K562 (cell line): ENCODE measurements around the gene ITK. TPM values are rescaled to one million over a fixed set of nuclear protein-coding genes. Genes with fewer than 3 reads are reported as not detected.

ENCODE experiments used
- ATF7 ChIP-seq: fragments of 450-650 bp; IDR thresholded peaks from 2 replicates; pipeline ENCODE4 v1.7.1; 2014; ENCODE audit warnings: mild to moderate bottlenecking, moderate library complexity
- BRD9 ChIP-seq: fragments of 450-650 bp; IDR thresholded peaks from 2 replicates; pipeline ENCODE4 v1.6.1; 2018; ENCODE audit warnings: low read depth; ENCODE audit not compliant: partially characterized antibody
- DPF2 ChIP-seq: fragments of 450-650 bp; IDR thresholded peaks from 2 replicates; pipeline ENCODE4 v1.6.1; 2016
- FOXK2 ChIP-seq, 2 experiments: fragments of 450-650 bp; IDR thresholded peaks in 1 of 2; conservative IDR thresholded peaks in 1 of 2; 2 replicates each; pipeline ENCODE4 v1.6.1; 2016; ENCODE audit warnings: low read depth in 2 of 2, mild to moderate bottlenecking in 1 of 2
- HDAC1 ChIP-seq, 2 experiments: fragments of 450-650 bp; IDR thresholded peaks; 2 replicates each; pipeline ENCODE4 v1.6.1; 2016 to 2017; ENCODE audit warnings: inconsistent platforms in 1 of 2, mild to moderate bottlenecking in 1 of 2, moderate library complexity in 1 of 2
- KLF10 ChIP-seq: fragments of 250-450 bp; sonication (Bioruptor Pico); IDR thresholded peaks from 2 replicates; pipeline ENCODE4 v1.6.1; 2021; ENCODE audit warnings: matching md5 sums
- KLF13 ChIP-seq: fragments of 450-650 bp; IDR thresholded peaks from 2 replicates; pipeline ENCODE4 v1.6.1; 2016; ENCODE audit warnings: missing genetic modification characterization, low read depth, mild to moderate bottlenecking, missing compliant biosample characterization, moderate library complexity, borderline replicate concordance
- NFYB ChIP-seq: IDR thresholded peaks from 2 replicates; pipeline ENCODE4 v1.6.1; 2011; ENCODE audit warnings: mild to moderate bottlenecking, moderate library complexity; ENCODE audit not compliant: insufficient read length; ENCODE audit errors: extremely low read depth
- NR2C2 ChIP-seq, 2 experiments: fragments of 200-800 bp in 1 of 2; sonication (Bioruptor generic) in 1 of 2; sonication (generic) in 1 of 2; formaldehyde crosslinking in 1 of 2; IDR thresholded peaks; 2 replicates each; pipeline versions ENCODE4 v1.6.1 to v1.8.0; 2016 to 2022; ENCODE audit warnings: mild to moderate bottlenecking in 1 of 2, missing compliant biosample characterization in 1 of 2, missing genetic modification characterization in 1 of 2, missing genetic modification reagents in 1 of 2
- PHF8 ChIP-seq: fragments of 200-600 bp; sonication (generic); IDR thresholded peaks from 2 replicates; pipeline ENCODE4 v1.6.1; 2012; ENCODE audit warnings: mixed run types, mild to moderate bottlenecking, inconsistent platforms, low read length, moderate library complexity, borderline replicate concordance
- PML ChIP-seq: IDR thresholded peaks from 2 replicates; pipeline ENCODE4 v1.6.1; 2012; ENCODE audit warnings: low read length, inconsistent platforms
- polyA plus RNA-seq, 8 experiments: library from polyadenylated mRNA; depleted of rRNA in 4 of 8; stranded (reverse) in 5 of 8; unstranded in 3 of 8; fragments of >200 nt; fragmentation: Nextera tagmentation in 2 of 8; fragmentation: Illumina TruSeq in 1 of 8; extraction: Ambion mirVana in 2 of 8; extraction: Trizol in 1 of 8; gene quantifications; 2 replicates each; pipeline versions ENCODE4 v1.2.1 to v1.2.3, GENCODE V29; 2011 to 2014; ENCODE audit warnings: inconsistent platforms in 1 of 8, missing spikeins in 1 of 8
- total RNA-seq, 7 experiments: library from RNA; depleted of rRNA in 6 of 7; stranded (reverse); fragments of >200 nt in 6 of 7; fragmentation: Illumina TruSeq in 2 of 7; extraction: Trizol in 2 of 7; gene quantifications; 2 replicates each; pipeline versions ENCODE4 v1.2.1 to v1.2.3, GENCODE V29; 2011 to 2021; ENCODE audit warnings: low replicate concordance in 1 of 7
- TF ChIP-seq, protein P1 (sequence below): IDR thresholded peaks from 2 replicates; pipeline ENCODE4 v1.6.1; 2011; ENCODE audit not compliant: insufficient read length; ENCODE audit errors: extremely low read depth
- TF ChIP-seq, protein P2 (sequence below): fragments of 450-650 bp; IDR thresholded peaks from 2 replicates; pipeline ENCODE4 v1.6.1; 2016; ENCODE audit warnings: mild to moderate bottlenecking
- TF ChIP-seq, protein P3 (sequence below), 2 experiments: fragments of 250-450 bp in 1 of 2; fragments of 450-650 bp in 1 of 2; sonication (Bioruptor Pico) in 1 of 2; IDR thresholded peaks; 2 replicates each; pipeline versions ENCODE4 v1.6.1 to v1.8.0; 2016 to 2021; ENCODE audit warnings: mild to moderate bottlenecking in 2 of 2, moderate library complexity in 2 of 2, missing compliant biosample characterization in 1 of 2, missing genetic modification characterization in 1 of 2
- TF ChIP-seq, protein P4 (sequence below): fragments of 250-450 bp; sonication (Bioruptor Pico); IDR thresholded peaks from 2 replicates; pipeline ENCODE4 v1.5.0; 2022; ENCODE audit warnings: mild to moderate bottlenecking
- TF ChIP-seq, protein P5 (sequence below): fragments of 200-800 bp; sonication (Bioruptor generic); IDR thresholded peaks from 2 replicates; pipeline ENCODE4 v1.6.1; 2017; ENCODE audit warnings: missing genetic modification characterization, missing compliant biosample characterization

ITK gene
- total and polyA plus RNA-seq, 9 of the 15 experiments (the other 6 are each of a cell fraction or from before 2014, with no cell fraction given), result 0.04 to 0.75 TPM; not detected in 7

DNA sequence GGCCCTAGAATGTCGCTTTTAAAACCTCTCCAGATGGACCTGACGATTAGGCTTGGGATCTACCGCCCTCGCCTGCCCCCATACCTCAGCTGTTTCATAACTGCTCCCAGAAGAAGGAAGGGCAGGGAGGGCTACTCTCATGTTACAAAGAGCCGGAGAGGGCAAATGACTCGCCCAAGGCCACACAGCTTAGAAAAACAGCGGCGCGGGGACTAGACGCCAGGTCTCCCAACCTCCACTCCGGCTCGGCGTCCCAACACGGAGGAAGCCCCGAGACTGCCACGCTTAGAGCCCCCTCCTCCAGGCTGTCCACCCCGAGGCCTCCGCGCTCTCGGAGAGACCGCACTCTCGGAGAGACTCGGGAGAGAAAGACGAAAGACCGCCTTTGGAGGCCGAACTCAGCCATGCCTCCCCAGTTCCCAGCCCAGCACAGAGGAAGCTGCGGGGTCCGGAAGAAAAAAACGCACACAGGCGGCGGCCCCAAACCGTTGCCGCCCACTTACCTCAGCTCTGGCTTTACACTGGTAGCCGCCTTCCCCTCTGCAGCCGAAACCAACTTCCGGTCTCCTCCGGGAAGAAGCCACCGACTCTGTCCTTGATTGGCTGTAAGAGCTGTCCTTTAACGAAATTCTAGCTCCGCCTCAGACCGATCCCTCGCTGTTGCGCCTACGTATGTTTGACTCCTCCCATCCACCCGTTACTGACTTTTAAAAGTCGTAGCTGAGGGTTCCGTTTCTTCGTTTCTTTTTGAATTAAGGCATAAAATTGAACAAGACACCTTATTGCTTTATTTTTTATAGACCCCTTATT lies 38.1 kb upstream of the ITK start, which contains the start of gene MED7 (continued):
- TF ChIP-seq ATF7, result peak; percentile 76; the same call in 1 of the 2 replicates
- peak; percentile 90 for TF ChIP-seq PHF8
- TF ChIP-seq, protein P1, sequence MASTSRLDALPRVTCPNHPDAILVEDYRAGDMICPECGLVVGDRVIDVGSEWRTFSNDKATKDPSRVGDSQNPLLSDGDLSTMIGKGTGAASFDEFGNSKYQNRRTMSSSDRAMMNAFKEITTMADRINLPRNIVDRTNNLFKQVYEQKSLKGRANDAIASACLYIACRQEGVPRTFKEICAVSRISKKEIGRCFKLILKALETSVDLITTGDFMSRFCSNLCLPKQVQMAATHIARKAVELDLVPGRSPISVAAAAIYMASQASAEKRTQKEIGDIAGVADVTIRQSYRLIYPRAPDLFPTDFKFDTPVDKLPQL, result peak; percentile 31
- TF ChIP-seq, protein P2, sequence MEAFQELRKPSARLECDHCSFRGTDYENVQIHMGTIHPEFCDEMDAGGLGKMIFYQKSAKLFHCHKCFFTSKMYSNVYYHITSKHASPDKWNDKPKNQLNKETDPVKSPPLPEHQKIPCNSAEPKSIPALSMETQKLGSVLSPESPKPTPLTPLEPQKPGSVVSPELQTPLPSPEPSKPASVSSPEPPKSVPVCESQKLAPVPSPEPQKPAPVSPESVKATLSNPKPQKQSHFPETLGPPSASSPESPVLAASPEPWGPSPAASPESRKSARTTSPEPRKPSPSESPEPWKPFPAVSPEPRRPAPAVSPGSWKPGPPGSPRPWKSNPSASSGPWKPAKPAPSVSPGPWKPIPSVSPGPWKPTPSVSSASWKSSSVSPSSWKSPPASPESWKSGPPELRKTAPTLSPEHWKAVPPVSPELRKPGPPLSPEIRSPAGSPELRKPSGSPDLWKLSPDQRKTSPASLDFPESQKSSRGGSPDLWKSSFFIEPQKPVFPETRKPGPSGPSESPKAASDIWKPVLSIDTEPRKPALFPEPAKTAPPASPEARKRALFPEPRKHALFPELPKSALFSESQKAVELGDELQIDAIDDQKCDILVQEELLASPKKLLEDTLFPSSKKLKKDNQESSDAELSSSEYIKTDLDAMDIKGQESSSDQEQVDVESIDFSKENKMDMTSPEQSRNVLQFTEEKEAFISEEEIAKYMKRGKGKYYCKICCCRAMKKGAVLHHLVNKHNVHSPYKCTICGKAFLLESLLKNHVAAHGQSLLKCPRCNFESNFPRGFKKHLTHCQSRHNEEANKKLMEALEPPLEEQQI, result 0 out of 2 replicates have a peak, but pooled peaks have one; percentile 69
- no peak for TF ChIP-seq KLF10 (CRISPR knock-in tag)
- TF ChIP-seq NFYB, result peak; percentile 83
- TF ChIP-seq, protein P3, sequence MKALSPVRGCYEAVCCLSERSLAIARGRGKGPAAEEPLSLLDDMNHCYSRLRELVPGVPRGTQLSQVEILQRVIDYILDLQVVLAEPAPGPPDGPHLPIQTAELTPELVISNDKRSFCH (CRISPR knock-in tag; IDR thresholded peaks at IDR 0.05), result no peak
- TF ChIP-seq, protein P3 (tag; IDR thresholded peaks at IDR 0.05), result no peak
- TF ChIP-seq, protein P4, sequence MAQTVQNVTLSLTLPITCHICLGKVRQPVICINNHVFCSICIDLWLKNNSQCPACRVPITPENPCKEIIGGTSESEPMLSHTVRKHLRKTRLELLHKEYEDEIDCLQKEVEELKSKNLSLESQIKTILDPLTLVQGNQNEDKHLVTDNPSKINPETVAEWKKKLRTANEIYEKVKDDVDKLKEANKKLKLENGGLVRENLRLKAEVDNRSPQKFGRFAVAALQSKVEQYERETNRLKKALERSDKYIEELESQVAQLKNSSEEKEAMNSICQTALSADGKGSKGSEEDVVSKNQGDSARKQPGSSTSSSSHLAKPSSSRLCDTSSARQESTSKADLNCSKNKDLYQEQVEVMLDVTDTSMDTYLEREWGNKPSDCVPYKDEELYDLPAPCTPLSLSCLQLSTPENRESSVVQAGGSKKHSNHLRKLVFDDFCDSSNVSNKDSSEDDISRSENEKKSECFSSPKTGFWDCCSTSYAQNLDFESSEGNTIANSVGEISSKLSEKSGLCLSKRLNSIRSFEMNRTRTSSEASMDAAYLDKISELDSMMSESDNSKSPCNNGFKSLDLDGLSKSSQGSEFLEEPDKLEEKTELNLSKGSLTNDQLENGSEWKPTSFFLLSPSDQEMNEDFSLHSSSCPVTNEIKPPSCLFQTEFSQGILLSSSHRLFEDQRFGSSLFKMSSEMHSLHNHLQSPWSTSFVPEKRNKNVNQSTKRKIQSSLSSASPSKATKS (CRISPR knock-in tag), result no peak
- 0 out of 4 replicates have a peak, but pooled peaks of 1 of the 2 experiments have one; percentile 28 for TF ChIP-seq HDAC1 (IDR thresholded peaks at IDR 0.05)
- peak; percentile 35; the same call in 1 of the 2 replicates for TF ChIP-seq KLF13 (tag)
- TF ChIP-seq PML, result no peak
- TF ChIP-seq FOXK2 (conservative IDR thresholded peaks at IDR 0.05 in 1 of 2, IDR thresholded peaks at IDR 0.05 in 1 of 2; ENCODE audit: low read depth in 2 of 2), result peak; percentile 63 to 73; a peak in 3 of 4 replicates
- peak; percentile 65 for TF ChIP-seq BRD9
- TF ChIP-seq, protein P5, sequence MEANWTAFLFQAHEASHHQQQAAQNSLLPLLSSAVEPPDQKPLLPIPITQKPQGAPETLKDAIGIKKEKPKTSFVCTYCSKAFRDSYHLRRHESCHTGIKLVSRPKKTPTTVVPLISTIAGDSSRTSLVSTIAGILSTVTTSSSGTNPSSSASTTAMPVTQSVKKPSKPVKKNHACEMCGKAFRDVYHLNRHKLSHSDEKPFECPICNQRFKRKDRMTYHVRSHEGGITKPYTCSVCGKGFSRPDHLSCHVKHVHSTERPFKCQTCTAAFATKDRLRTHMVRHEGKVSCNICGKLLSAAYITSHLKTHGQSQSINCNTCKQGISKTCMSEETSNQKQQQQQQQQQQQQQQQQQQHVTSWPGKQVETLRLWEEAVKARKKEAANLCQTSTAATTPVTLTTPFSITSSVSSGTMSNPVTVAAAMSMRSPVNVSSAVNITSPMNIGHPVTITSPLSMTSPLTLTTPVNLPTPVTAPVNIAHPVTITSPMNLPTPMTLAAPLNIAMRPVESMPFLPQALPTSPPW (CRISPR knock-in tag), result peak; percentile 72
- peak; percentile 39 for TF ChIP-seq DPF2
- TF ChIP-seq NR2C2 (CRISPR knock-in tag; IDR thresholded peaks at IDR 0.05), result no peak
- peak; percentile 51; the same call in 1 of the 2 replicates for TF ChIP-seq NR2C2 (tag; IDR thresholded peaks at IDR 0.05)
